ENCODE measurements around the gene SLC43A2.
"Not testable (repeated sequence)": the region's sequence is repeated elsewhere in the genome, so short reads cannot be mapped to it uniquely, and the experiment has no call there.

SLC43A2 gene

DNA sequence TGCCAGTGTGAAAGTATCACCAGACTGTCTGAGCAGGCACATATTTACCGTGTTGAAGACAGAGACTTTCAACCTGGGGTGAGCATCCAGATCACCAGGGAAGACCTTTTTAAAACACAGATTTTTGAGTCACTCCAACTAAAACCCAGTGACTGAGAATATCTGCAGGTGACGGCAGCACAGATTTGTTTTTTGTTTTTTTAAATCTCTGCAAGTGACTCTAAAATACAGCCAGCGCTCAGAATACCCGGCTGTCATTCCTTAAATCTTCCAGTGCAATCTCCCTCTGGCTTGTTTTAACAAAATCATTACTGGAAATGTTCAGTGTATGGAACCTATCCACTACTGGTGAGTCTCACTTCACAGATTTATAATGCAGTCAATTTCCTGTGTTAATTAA is 92.9 kb downstream of the SLC43A2 start:
- DNase-seq (ENCODE audit: low read depth), result no peak

DNA sequence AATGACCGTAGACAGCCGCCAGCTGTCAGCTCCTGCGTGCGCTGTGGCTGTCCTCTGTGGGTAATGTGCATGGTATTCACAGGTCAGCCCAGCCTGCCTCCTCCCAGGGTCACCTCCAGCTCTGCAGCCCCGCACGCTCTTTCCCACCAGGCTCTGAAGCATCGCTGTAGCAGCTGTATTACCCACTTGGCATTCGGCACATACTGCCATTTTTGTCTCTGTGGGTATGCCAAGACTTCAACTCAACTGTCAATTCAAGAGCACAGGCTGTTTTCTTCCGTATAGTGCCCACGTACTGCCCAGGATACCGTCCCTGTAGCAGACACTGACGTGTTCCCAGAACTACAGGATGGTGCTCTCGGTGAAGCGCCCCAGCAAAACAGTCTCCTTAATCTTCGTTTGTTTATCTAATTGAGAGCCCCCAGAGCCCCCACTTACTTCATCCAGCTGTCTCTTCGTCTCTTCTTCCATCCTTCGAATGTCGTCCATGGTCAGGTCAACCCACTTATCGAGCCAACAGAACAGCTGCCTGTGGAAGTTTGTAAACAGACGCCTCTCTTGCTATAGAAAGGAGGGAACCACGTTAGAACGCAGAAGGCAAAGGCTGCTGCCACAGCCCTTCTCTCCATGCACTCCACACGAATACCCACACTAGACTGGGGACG is 94.8 kb downstream of the SLC43A2 start:
- no peak for DNase-seq (ENCODE audit: low read depth)

DNA sequence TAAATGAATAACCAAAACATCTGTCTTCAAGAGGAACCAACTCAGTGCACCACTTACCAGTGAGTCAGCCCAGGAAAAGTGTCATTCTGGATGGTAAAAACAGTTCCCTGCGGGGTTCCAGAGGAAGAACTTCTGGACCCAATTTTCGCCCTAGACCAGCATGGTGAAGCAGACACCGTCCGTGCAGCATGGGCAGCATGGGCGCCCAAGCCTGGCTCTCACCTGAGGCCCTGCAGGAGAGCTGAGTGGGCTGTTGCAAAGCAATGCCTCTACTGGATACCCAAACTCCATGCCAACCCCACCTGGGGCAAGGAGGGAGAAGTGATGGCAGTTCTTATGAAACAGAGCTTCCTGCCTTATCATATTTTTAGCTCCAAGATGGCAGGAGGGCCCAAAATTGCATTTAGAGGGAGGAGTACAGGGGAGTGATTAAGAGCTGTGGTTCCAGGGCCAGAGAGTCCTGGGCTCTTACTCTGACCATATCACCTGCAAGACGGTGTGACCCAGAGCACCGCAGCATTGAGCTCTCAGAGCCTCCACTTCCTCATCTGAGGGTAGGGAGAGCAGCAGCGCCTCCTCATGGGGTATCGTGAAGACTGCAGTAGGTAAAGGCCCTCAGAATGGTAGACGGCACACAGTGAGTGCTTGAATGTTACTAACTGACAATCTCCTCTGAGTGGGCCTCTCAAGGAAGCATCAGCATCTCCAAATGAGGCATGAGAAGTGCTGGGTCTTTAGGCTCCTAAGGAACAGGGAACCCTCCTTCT is 95.6 kb downstream of the SLC43A2 start:
- DNase-seq (ENCODE audit: low read depth), result peak; percentile 23

DNA sequence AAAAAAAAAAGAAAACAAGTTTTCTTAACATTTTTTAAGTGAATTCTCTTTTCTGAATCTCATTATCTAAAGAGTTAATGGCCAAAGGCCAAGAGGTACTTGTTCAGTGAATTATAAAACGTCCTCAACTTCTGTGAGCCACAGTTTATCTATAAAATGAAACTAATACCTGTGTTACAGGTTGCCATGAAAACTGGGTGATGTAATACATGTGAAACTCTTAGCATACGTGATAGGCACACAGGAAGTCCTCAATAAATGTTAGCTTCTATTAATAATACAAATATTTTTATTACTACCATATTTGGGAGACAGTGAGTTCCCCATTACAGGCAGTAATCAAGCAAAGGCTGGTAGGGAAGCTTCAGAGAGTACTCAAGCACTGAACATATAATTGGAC is 98.8 kb downstream of the SLC43A2 start:
- no peak for DNase-seq (ENCODE audit: low read depth)

DNA sequence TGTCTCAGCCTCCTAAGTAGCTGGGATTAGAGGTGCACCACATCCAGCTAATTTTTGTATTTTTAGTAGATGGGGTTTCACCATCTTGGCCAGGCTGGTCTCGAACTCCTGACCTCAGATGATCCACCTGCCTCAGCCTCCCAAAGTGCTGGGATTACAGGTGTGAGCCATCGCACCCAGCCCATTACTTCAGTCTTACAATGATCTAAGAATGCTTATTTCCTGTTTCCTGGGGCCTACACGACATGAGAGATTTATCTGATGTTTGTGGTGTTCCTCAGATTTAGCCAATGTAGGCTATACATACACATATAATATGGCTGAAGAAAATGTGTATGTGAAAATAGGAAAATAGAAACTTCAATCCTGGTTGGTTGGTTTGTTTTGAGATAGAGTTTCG is 101.8 kb downstream of the SLC43A2 start:
- not testable (repeated sequence) for DNase-seq (ENCODE audit: low read depth)

- no peak for DNase-seq (ENCODE audit: low read depth)
These were observed 106.0 kb downstream of the SLC43A2 start for GRCh38 chr17:1522626-1523025.

- DNase-seq (ENCODE audit: low read depth), result no peak
These were observed 107.5 kb downstream of the SLC43A2 start for GRCh38 chr17:1521086-1521640.

DNA sequence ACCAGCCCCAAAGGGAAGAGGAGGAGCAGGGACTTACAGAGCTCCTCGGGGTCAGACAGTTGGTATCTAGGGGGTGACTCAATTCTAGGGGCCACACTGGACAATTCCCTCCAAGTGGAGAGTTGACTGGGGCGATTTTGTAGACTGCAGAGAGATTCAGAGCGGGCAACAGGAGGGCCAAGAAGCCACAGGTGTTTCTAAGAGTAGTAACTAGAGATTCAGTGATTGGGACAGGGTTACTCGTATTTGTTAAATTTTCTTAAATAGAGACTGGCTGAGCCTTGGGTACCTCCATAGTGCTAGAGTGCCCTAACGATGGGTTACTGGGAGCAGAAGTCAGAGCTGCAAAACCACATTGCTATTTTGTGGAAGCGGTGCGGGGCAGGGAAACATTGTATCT is 109.0 kb downstream of the SLC43A2 start:
- no peak for DNase-seq (ENCODE audit: low read depth)
